ENCODE measurements around the gene THUMPD3.

The THUMPD3 gene

DNA sequence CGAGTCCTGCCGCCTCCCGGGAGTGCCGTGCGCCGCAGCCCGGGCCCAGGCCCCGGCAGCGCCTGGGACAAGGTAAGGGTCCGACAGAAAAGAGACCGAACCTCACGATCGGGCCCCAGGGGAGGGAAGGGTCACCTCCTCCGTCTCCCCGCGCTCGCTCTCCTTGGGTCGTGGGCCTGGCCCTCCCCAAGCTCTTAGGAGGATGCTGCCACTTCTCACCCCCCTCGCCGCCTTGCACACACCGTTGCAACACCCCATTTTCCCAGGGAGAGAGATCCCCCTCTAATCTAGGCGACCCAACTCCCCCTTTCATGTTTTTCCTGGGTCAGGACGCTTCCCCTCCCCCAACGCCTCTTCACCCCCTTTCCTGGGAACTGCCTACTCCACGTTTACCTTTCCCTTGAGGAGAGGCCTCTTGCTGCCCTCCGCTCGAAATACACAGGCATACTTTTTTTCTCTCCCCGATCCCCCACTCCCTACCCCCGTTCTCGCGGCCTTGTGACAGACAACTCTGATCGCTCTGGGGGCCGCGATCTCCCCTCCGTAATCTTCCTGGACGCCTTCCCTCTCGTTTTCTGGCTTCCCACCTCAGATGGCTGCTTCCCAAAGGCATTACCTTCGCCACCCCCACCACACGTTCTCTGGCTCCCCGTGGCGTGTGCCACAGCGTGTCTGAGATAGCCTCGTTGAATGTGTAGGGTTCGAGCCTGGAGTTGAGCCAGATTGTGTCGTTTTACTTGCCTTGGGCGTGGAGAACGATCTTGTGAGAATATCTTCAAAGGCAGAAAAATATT lies 35.2 kb downstream of the THUMPD3 start:
- DNase-seq: no peak

DNA sequence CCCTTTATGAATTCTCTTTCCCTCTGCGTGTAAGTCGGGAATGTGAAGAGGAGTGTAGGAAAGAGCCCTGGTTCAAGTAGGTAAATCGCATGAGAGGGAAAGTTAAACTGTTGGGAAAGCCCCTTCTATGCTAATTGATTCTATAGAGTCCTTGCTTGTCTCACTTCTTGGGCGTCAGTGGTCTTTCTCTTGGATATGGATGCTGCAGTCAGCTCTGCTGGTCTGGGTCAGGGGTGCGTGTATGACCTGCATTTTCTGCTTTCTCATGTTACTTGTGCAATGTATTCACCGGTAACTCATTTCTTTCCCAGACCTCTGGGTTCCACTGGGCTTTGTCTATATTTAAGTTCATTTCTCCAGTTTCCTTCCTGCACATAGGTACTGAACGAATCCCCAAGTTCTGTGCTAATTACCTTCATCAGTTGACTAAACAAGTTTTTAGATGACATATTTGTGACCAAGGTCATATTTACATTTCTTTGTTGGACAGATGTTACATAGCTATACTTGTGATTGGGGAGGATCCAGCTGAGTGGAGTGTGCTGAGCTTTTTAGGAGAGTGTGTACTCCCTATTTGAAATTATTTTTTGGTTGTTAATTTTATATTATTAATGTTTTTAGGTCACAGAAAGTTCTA lies 36.0 kb downstream of the THUMPD3 start:
- peak; percentile 9 for DNase-seq

DNA sequence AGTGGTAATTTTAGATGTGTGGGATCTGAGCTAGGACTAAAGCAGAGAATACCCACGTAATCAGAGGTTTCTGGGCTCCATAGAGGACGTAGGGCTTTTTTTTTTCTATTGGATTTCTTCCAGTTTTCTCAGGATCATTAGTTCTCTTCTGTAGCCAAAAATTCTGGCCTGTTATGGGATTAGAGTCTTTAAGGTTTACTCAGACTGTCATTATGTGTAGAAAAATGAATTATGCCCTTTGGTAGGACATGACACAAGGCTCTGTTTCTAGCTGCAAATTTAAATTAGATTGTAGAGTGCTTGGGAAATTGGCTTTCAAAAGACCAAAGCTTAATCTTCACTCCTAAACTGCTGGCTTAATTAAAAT lies 36.5 kb downstream of the THUMPD3 start:
- no peak for DNase-seq

DNA sequence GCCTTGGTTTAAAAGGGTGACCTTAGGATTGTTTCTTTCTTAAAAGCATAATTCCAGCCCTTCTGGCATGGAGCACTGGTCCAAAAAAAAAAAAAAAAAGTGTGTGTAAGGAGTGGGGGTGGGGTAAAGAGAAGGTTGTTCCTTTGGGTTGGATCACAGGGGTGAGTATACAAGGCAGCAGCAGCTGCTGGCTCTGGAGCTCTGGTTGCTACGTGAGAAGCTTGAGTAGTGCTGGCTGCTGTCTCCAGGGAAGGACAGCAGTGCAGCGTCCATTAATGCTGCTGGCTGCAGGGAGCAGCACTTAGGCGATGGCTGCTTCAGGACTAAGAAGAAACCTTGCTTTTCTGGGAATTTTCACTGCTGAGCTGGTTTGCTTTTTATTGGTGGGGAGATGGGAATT lies 36.9 kb downstream of the THUMPD3 start:
- DNase-seq: peak; percentile 59

DNA sequence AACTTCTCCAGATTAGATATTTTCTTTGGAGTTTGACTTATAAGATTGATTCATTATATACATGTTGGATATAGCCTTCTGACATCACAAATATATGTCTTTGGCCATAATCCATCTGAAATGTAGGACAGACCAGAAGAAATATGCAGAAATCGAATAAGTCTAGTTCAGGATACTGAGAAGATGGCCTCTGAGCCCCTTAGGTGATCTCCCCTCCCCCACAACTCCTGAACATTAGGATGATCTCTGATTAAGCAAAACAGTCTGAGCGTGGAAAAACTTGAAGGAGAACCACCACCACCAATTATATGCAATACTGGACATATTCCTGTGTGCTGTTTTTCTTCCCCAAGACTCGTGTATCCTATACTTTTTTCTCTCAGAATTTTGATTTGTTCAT lies 37.8 kb downstream of the THUMPD3 start:
- no peak for DNase-seq

DNA sequence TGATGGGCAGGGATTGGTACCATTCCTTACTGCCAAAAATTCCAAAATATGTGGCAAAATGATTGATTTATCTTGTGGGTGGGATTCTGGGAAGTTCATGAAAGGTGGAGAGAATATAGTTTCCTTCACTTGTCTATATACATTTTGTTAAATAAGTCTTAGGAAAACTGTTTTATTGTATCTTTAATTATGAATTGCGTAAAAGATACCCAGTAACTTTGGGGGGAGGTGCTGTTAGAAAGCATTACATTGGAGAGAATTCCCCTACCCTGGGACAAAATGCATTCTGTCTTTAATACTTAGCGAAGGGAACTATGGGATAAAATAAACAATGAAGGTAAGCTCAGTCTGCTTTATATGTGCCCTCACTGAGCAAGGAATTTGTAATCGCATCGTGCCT lies 39.1 kb downstream of the THUMPD3 start:
- peak; percentile 28 for DNase-seq

DNA sequence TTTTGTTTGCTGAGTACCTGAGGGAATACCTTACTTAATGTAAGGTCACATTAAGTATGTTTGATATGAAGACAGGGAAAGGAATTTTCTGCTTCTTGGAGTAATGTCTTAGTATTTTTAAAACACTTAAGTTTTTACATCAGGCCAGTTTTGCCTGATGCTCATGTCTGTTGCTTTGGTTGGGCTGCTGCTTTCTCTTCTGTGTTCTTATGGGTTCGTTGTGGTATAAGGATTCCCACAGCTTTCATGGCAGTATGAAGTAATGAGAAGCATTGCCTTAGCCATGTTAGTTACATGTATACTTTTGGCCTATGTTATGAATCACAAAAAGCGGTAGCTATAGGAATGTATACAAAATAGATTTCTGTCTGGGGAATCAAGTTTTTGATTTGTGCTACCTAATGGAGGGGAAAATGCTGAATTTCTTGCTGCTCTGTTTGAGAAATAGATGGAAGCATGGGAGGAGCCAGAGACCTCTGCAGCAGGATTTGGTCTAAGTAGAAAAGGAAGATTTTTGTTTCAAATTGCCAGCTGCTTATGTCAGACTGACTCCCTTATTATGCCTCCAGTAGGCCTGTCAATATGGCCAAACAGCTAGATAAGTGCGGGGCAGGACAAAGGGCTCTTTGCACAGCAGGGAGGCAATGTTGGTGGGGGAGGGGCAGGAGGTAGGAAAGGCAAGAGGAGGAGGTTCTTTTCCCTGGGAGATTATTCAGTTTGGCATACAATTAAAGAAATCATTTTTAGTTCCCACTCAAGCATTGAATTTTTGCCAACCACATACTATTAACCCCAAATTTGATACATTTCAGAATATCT lies 39.8 kb downstream of the THUMPD3 start:
- peak; percentile 82 for DNase-seq

DNA sequence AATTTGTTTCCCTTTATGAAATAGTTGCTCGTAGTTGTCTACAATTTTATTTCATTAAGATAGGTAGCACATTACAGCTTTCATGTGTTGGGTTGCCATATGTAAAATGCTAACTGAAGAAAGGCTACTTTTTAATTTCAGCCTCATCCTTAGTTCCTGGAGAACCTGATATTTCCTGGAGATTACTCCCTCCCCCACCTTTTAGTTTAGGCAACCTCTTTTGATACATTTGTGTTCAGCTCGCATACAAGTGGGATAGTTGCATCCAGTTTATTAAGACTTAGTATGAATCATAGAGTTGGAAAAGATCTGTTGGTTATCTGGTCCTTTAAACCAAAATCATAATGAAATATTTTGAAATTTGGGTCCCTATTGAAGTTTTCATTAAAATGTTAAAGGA lies 40.6 kb downstream of the THUMPD3 start:
- no peak for DNase-seq

DNA sequence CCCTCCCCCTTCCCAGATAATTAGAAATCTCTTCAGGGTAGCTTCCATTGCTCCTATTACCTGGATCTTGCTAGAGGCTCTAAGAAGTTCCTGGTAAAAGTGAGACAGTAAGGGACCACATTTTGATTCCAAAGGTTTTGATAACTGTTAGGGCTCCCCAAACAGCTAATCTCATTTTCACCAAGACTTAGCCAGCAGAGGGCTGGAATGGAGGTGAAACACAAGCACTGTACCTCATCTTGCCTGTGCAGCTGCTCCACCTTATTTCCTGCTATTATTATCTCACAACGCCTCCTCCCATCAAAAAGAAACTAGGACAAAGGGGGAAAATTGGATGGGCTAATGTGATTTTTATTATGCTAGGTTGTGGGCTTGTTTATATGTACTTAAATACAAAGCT lies 41.8 kb downstream of the THUMPD3 start:
- peak; percentile 37 for DNase-seq

DNA sequence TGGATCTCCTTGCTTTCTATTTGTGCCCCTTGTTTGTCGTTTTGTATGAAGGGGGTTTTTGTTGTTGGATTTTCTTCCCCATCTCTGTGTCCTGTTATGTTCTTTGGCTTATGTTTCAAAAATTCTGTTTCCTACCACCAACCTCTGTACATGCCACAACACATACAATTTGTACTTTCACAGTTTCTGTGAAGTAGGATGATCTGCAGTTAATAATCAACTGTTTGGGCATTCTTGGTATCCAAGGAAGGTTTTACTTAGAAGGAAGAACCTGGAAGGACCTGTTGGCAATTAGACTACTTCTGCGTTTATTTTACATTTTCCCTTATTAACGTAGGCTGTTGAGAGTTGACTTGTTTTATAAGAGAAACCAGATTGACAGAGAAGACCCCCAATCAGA lies 42.9 kb downstream of the THUMPD3 start:
- no peak for DNase-seq

DNA sequence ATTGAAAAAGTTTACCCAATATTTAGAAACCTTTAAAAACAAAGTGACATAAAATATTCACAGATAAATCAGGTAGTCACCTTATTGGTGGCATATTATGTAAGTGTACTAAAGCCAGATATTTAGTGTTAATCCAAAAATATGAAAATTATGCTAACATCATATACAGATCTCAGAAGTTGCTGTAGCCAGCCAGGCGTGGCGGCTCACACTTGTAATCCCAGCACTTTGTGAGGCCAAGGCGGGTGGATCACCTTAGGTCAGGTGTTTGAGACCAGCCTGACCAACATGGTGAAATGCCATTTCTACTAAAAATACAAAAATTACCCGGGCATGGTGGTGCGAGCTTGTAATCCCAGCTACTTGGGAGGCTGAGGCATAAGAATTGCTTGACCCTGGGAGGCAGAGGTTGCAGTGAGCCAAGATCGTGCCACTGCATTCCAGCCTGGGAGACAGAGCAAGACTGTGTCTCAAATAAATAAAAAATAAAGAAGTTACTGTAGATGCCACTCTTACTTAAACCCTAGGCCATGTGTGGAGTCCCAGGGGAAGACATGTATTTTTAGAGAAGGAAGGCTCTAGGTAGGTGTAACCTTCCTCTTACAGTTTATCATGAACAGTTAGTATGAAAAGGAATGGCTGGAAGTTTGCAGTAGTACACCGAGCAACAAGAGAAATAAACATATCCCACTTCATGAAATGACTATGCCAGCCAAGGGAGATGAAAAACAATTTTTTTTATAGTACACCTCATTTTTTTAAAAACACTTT lies 44.2 kb downstream of the THUMPD3 start:
- DNase-seq: no peak

DNA sequence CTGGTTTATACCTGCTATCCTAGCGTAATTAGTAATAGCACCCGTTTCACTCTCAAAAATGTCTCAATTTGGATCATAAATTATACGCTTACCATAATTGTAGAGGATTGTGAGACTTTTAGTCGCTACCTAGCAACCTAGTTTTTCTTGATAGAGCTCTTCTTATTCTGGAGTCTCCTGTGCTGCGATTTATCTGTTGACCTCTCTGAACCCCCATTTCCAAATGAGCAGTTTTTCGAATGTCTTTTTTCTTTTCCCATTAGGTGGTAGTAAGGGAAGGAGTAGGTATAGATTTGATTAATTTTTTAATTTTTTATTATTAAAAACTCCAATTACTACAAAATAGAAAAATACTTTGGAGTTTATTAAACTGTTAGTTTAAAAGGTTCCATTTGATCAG lies 45.2 kb downstream of the THUMPD3 start:
- DNase-seq: no peak

DNA sequence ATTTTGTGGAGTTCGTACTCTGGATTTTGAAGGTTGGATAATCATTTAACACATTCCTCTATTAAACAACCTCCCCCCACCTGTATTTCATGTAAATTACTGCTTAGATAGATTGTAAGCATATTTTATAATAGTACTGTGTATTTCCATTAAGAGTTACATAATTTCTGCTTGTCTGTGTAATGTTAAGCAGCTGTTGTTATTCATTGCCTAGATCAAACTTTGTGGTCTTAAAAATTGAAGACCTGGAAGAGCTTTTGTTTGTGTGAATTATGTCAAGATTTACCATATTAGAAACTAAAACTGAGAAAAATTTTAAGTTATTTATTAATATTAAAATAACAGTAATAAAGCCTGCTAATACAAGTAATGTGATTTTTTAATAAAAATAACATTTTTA lies 45.7 kb downstream of the THUMPD3 start:
- DNase-seq: no peak

DNA sequence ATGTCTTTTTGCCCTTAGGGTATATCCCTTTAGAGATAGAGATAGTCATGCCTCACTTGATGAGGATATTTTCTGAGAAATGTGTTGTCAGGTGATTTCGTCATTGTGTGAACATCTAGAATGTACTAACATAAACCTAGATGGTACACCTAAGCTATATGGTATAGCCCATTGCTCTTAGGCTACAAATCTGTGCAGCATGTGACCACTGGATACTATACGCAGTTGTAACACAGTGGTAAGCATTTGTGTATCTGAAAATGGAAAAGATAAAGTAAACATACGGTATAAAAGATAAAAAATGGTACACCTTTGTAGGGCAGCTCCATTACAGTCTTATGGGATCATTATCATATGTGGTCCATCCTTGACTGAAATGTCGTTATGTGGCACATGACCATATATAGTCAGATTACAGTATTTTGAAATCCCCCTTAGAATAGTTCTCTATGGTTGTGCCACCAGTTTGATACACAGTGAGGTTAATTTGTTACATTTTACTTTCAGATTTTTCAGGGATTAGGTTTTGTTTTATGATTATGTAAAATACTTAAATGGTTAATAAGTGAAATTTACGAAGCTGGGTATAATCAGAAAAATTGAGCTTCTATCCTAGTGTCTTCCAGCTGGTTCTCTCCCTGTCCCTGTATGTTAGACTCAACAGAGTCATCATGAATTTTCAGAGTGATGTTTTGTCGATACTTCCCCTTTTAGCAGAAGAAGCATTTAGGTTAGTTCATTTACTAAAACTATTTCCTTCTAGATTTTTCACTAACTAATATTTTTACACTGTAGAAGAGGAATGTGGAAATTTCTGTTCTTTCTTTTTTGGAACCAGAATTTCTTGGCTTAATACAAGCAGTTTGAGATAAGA lies 47.4 kb downstream of the THUMPD3 start:
- DNase-seq: no peak

DNA sequence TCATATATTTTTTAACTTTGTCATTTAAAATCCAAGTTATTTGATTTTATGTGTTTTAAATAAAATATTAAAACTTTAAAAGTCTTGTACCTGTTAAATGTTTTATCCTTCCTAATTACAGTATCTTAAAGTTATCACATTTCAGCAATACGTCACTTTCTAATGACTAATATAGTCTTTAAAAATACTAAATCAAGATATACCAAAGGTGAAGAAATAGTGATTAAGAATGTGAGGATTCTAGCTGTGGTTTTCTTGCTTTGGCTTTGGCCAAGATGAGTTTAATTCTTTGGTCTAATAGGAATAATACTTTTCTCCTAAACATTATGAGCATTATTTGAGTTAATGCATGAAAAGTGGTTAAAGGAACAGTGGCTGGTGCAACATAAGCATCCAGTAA lies 48.4 kb downstream of the THUMPD3 start:
- no peak for DNase-seq

DNA sequence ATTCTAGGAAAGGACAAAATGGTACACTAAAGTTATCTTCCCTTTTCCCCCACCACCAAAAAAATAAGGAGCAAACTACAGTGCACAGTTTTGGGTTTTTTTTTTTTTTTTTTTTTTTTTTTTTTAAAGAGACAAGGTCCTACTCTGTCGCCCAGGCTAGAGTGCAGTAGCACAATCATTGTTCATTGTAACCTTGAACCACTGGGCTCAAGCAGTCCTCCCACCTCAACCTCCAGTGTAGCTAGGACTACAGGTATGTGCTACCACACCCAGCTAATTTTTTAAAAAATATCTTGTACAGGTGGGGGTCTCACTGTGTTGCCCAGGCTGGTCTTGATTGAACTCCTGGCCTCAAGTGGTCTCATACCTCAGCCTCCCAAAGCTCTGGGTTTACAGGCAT lies 49.4 kb downstream of the THUMPD3 start:
- no peak for DNase-seq

DNA sequence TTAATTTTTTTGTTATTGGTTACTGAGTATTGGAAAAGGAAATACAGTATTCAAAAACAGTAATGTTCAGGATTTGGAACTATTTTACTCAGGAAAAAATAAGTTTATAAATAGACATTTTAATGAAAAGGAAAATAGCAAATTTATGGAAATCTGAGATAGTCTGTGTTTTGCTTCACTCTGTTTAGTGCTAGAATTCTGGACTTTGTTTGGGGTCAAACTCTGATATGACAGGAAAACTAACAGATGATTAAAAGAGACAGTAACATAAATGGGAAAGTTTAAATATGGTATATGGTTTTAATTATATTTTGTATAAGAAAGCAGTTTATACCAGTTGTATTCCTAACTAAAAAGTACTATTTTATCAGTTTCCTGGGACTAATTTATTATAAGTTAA lies 52.0 kb downstream of the THUMPD3 start:
- no peak for DNase-seq

DNA sequence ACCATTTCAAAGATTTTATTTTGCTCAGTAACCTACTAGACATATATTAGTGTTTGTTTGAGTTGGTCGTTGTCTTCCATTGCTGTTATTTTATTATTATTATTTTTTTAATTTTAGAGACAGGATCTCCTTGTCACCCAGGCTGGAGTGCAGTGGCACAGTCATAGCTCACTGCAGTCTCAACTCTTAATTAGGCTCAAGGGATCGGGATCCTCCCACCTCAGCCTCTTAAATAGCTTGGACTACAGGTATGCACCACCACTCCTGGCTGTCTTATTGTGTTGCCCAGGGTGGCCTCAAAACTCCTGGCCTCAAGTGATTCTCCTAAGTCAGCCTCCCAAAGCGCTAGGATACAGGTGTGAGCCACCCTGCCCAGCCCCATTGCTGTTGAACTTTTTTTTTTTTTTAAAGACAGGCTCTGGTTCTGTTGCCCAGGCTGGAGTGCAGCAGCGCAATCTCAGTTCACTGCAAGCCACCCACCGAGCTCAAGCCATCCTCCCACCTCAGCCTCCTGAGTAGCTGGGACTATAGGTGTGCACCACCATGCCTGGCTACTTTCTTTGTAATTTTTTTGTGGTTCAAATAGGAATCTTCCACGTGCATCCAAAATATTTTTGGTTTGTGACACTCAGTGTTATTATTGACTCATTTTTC lies 52.8 kb downstream of the THUMPD3 start:
- no peak for DNase-seq

DNA sequence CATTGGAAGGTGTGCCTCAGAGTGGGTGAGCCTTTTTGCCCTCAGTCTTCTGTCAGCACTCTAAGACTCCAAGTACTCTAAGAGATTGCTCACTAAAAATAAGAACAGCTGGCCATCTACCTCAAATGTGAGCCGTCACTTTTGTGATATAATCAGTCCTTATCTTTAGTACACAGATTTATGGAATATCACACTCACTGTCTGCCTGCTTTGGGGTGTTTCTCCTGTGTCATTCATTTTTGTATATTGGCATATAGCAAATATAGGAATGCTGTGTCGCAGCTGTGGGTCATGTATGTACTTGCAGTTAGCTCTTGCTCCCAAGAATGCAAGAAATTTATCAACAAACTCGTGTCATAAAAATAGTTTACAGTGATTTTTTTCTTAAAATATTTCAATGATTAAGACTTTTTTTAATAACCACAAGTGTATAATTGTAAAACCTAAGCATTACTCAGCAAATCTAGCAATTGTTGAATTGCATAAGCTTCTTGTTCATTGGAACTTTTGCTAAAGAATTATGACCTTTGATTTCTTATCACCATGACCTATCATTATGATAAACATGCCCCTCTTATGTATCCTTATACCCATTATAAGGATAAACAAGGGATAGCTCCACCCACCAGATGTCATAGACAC lies 53.4 kb downstream of the THUMPD3 start:
- no peak for DNase-seq

DNA sequence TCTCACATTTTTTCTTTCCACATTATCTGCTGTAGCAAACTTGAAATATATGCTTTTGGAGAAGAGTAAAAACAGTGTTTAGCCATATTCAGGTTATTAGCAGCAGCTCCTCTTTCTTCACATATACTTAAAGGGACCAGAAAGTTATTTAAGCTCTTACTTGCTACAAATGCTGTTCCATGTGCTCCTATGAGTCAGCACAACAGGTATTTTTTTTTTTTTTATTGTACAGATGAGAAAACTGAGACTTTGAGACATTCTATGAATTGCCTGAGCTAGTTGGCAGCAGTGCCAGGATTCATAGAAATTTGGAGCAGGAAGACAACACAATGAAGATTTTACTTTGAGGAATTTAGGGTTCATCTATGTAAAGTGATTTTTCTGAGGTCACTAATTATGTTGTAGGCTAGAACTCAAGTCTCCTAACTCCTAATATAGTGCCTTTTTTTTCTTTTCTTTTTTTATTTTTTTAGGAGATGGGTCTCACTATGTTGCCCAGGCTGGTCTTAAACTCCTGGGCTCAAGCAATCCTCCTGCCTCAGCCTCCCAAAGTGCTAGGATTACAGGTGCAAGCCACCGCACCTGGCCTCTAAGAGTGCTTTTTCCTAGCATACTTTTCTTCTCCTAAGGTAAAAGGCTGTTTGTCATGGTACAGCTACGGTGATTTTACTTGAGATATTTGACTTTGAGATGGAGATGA lies 58.1 kb downstream of the THUMPD3 start:
- DNase-seq: no peak

Measured in NCI-H2227 treated with DMSO at 0.1 percent for 48 hours (cell line).